ENCODE measurements around the gene NUDT16. TPM values are rescaled to one million over a fixed set of nuclear protein-coding genes. Genes with fewer than 3 reads are reported as not detected.

NUDT16 gene
- total RNA-seq, 1 donor = 7.3 TPM

DNA sequence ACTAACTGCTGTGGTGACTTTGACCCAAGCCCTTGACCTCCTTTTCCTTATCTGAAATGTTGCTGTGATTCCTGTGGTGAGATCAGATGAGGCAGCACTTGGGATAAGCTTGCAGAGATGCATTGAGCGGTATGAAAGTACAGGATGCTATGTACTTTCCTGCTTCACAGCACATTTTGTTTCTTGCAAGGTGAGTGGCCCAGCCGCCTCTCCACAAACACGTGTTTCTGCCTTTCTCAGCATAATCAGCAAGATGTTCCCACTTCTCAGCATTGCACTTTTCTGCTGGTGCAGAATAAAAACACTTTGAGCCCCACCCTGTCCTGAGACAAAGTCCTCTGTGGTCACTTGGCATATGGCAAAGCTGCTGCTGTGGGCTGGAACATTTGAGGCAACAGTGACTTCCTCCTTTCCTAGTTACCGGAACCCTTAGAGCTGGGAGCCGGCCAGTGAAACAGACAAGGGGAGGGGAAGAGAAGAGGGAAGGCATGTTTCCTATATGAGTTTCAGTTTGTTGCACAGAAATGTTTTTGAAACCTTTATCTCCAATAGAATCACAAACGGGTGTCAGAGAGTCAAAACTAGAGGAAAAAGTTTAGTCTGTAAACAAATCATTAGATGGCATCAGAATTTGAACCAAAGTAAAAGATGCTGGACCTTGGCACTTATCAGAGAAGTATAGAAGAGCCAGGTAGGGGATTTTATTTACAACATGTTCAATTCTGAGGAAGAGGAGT is 5.0 kb downstream of the NUDT16 start:
- TF ChIP-seq, protein P1, sequence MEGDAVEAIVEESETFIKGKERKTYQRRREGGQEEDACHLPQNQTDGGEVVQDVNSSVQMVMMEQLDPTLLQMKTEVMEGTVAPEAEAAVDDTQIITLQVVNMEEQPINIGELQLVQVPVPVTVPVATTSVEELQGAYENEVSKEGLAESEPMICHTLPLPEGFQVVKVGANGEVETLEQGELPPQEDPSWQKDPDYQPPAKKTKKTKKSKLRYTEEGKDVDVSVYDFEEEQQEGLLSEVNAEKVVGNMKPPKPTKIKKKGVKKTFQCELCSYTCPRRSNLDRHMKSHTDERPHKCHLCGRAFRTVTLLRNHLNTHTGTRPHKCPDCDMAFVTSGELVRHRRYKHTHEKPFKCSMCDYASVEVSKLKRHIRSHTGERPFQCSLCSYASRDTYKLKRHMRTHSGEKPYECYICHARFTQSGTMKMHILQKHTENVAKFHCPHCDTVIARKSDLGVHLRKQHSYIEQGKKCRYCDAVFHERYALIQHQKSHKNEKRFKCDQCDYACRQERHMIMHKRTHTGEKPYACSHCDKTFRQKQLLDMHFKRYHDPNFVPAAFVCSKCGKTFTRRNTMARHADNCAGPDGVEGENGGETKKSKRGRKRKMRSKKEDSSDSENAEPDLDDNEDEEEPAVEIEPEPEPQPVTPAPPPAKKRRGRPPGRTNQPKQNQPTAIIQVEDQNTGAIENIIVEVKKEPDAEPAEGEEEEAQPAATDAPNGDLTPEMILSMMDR (IDR thresholded peaks at IDR 0.05; ENCODE audit: insufficient read depth, low read depth, low read length) = no peak
- no peak overlapping the region for H3K4me3 ChIP-seq (ENCODE audit: low read depth, low read length)
- peak; percentile 30 for DNase-seq (ENCODE audit: low read depth)

DNA sequence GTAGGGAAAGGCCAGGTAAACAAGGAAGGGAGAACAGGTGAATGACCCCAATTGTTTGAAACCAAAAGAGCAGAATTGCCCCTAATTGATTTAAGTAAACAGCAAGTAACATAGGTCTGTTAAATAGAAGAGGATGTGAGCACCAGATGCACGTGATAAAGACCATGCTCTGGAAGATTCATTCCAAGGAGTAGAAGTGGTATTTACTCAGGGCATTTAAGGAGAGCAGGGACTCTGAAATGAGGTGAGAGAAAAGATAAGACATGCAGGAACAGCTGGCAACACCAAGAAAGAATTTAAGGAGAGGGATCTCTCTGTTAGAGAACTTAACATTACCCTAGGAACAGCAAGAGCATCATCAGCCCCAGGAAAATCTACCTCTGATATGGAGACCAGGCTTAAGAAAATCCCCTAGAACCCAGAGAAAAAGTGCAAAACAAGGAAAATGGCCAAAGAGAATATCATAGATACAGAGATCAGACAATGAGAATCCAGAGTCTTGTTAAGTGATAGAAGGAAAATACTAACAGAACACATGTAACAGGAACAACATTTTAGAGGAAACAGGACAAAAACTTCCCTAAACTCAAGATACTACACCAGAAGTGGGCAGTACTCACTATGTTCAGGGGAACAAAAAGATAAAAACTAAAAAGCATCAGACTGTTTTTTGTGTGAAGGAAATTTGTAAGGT is 6.4 kb downstream of the NUDT16 start:
- TF ChIP-seq, protein P1 (IDR thresholded peaks at IDR 0.05; ENCODE audit: insufficient read depth, low read depth, low read length) = no peak
- no peak overlapping the region for H3K4me3 ChIP-seq (ENCODE audit: low read depth, low read length)
- DNase-seq (ENCODE audit: low read depth) = no peak

DNA sequence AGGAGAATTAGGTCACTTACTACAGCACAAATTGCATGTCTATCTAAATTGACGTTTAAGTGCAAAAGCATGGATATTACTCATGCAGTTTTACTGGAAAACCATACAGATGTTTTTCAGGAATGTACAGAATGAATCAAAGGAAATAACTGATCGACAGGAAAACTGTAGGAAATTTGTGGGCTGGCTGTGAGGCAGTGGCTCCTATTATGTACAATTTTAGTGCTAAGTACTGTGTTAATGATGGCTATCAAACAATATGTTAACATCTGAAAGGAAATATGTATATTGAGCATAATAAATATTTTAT is 6.9 kb downstream of the NUDT16 start:
- TF ChIP-seq, protein P1 (IDR thresholded peaks at IDR 0.05; ENCODE audit: insufficient read depth, low read depth, low read length) = no peak
- no peak overlapping the region for H3K4me3 ChIP-seq (ENCODE audit: low read depth, low read length)
- DNase-seq (ENCODE audit: low read depth) = no peak

DNA sequence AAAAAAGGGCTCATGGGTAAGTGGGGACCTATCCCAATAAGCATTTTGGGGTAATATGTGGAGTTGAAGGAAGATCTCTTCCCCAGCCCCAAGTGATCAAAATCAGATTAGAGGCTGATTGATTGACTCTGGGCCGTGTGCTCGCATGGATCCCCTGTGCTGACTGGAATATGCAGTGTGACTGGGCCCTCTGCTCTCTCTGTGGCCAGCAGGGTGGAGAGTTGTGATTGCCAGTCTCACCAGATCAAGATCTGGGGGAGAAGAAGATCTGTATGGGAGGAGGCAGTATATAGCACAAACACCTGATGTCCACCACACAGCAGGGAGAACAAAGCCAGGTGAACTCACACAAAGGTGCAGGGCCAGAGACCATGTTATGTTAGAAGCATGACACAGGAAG is 8.8 kb downstream of the NUDT16 start:
- TF ChIP-seq, protein P1 (IDR thresholded peaks at IDR 0.05; ENCODE audit: insufficient read depth, low read depth, low read length) = no peak
- no peak overlapping the region for H3K4me3 ChIP-seq (ENCODE audit: low read depth, low read length)
- no peak for DNase-seq (ENCODE audit: low read depth)

DNA sequence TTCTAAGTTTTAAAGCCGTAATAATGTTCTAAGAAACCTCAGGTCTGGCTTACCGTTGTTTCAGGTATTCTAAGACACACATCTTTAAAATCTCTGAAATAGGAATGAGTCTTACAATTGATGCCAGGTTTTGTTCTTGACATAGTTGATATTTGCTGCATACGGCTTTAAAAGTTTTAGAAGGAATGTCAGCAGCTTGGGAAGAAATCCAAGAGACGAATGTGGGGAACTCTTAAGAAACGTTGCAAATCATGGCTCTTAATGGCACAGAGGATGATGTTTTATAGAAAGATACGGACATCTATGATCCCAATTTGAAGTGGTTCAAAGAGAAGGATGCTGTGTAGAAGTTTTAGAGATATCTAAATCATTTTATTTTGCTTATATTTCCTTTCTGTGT is 11.5 kb downstream of the NUDT16 start:
- peak; percentile 14 for DNase-seq (ENCODE audit: low read depth)
- TF ChIP-seq, protein P1 (IDR thresholded peaks at IDR 0.05; ENCODE audit: insufficient read depth, low read depth, low read length) = no peak

DNA sequence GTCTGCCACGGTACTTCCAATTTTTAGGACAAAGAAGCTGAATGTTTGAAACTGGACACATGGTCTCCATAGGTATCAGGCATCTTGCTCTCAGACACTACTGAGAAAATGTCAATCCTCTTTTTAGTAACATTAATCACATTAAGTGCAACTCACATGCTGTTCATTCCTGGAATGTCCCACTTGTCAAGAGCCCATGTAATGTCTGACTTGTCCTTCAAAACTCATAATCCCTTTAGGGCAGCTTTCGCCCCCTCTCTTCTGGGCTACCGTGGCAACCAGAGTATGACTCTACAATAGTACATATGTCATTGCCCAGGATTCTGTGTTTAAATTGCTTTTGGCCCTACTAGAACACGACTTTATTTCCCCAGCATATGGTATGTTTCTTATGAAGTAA is 12.3 kb downstream of the NUDT16 start:
- TF ChIP-seq, protein P1 (IDR thresholded peaks at IDR 0.05; ENCODE audit: insufficient read depth, low read depth, low read length) = no peak
- no peak for DNase-seq (ENCODE audit: low read depth)
- no peak overlapping the region for H3K4me3 ChIP-seq (ENCODE audit: low read depth, low read length)

More for the DNA sequence above, 11.5 kb downstream of the NUDT16 start:
- no peak overlapping the region for H3K4me3 ChIP-seq (ENCODE audit: low read depth, low read length)
